ENCODE data around the gene CFAP20.
"Not testable (repeated sequence)": the region's sequence is repeated elsewhere in the genome, so short reads cannot be mapped to it uniquely, and the experiment has no call there.

CFAP20 gene

GRCh38 chr16:58095575-58095960 lies 33.6 kb downstream of the CFAP20 start:
- not testable (repeated sequence) for DNase-seq

DNA sequence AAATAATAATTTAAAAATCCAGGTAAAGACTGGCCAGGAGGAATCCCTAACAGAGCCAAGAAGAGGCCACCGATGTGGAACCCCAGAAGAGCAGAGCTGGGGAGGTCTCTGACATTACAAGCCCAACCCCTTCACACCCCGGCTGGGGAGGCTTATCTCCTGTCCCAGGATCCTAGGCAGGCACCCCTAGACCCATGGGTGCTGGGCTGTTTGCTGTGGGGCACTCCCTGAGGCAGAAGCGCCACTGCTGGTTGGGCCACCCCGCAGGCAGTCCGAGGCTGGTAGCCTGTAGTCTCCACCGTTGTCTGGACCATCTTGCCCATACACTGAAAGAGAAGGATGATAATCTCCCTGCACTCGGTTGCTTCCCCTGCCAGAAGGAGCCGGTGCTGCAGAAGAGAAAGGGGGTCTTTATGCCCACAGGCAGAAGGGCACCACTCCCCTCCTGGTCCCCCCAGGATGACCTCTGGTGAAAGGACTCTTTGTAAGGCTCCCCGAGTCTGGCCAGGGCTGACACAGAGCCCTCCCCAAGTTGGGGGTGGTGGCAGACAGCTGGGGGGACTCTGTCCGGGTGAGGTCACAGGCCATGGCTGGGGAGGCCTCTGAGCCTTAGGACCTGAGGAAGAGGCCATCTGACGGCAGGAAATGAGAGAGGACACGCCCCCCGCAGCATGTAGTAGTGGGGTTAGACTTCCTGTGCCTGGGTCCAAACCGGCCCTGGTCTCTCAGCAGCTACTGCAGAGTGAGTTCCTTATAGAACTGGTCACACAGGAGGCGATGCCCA lies 34.2 kb downstream of the CFAP20 start:
- no peak for DNase-seq

- DNase-seq: no peak
Observed at GRCh38 chr16:58094026-58094425, 35.2 kb downstream of the CFAP20 start.

DNA sequence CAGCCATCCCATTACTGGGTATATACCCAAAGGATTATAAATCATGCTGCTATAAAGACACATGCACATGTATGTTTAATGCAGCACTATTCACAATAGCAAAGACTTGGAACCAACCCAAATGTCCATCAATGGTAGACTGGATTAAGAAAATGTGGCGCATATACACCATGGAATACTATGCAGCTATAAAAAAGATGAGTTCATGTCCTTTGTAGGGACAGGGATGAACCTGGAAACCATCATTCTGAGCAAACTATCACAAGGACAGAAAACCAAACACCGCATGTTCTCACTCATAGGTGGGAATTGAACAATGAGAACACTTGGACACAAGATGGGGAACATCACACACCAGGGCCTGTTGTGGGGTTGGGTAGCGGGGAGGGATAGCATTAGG lies 38.8 kb downstream of the CFAP20 start:
- not testable (repeated sequence) for DNase-seq

GRCh38 chr16:58088091-58088490 lies 41.1 kb downstream of the CFAP20 start:
- no peak for DNase-seq

DNA sequence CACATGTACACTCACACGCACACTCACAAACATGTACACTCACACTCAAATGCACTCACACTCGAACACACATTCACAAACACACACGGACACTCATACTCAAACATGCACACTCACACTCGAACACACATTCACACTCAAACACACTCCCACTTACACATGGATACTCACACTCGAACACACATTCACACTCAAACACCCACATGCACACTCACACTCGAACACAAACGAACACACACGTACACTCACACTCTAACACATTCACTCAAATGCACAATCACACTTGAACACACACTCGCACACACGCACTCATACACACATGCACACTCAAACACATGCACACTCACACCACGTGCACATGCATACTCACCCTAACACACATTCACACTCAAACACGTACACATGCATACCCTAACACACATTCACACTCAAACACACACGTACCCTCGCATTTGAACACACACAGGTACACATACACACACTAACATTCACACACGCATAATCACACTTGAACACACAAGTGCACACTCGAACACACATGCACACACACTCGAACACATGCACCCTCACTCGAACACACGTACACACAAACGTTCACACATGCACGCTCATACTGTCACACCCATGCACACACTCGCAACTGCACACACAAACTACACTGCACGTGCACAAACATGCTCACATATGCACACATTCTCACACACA lies 41.8 kb downstream of the CFAP20 start:
- no peak for DNase-seq

- no peak for DNase-seq
Observed at GRCh38 chr16:58086381-58087208, 42.6 kb downstream of the CFAP20 start.

DNA sequence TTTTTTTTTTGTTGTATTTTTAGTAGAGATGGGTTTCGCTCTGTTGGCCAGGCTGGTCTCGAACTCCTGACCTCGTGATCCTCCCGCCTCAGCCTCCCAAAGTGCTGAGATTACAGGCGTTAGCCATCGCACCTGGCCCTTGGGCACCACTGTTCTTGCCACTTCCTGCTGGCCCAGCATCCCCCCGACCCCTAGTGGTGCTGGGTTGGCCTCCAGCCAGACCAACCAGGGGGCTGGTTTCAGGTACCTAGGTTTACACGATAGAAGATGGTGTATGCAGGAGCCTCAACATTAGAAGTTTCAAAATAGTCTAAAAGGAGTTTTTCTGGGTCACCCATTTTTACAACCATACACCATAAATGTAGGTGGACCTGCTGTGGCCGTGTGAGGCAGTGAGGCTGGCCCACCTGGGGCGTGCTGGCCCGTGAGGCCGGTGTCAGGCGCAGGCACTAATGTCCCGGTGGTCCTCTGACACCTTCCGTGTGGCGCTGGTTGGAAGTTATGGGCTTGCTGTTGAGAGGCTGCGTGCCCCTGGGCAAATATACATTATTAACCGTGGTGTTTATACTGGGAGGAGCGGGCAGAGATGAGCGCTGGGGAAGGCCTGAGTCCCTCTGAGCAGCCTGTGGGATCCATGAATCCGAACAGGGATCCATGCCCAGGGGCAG lies 43.5 kb downstream of the CFAP20 start:
- no peak for DNase-seq

GRCh38 chr16:58085171-58085570 lies 44.0 kb downstream of the CFAP20 start:
- DNase-seq: no peak

GRCh38 chr16:58084635-58085034 lies 44.5 kb downstream of the CFAP20 start:
- no peak for DNase-seq

- DNase-seq: no peak
Observed at GRCh38 chr16:58082381-58082780, 46.8 kb downstream of the CFAP20 start.

DNA sequence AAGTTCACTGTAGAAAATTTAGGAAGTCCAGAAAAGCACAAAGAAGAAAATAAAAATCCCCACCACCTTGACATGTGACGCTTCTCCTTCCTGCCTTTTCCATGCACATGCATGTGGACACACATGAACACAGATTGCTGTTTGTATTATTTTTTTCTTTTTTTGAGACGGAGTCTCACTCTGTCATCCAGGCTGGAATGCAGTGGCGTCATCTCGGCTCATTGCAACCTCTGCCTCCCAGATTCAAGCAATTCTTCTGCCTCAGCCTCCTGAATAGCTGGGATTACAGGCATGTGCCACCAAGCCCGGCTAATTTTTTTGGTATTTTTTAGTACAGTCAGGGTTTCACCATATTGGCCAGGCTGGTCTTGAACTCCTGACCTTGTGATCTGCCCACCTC lies 48.5 kb downstream of the CFAP20 start:
- DNase-seq: not testable (repeated sequence)

GRCh38 chr16:58077796-58078195 lies 51.4 kb downstream of the CFAP20 start:
- no peak for DNase-seq

DNA sequence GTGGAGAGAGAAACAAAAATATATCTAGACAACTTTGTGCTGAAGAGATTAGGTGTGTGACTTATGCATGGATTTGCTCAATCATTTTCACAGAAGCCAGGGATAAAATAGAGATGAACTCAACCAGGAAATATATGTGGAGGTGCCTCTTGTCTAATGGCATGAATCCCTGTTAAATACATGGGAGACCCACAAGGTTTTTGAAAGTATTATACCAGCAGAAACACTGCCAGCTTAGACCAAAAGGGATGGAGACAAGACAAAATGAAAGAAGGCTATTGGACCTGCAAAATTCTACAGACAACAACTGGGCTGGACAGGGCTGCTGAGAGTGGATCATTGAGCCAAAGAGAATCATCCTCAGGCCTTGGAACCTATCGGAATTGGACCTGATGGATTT lies 52.7 kb downstream of the CFAP20 start:
- DNase-seq: no peak

- DNase-seq: no peak
Observed at GRCh38 chr16:58074657-58075056, 54.5 kb downstream of the CFAP20 start.

- not testable (repeated sequence) for DNase-seq
Observed at GRCh38 chr16:58073086-58073485, 56.1 kb downstream of the CFAP20 start.

DNA sequence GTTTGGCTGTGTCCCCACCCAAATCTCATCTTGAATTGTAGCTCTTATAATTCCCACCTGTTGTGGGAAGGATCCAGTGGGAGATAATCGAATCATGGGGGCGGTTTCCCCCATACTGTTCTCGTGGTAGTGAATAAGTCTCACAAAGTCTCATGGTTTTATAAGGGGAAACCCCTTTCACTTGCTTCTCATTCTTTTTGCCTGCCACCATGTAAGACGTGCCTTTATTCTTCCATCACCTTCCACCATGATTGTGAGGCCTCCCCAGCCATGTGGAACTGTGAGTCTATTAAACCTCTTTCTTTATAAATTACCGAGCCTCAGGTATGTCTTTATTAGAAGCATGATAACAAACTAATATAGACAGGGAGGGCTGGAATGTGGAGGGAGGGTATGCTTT lies 57.0 kb downstream of the CFAP20 start:
- DNase-seq: not testable (repeated sequence)

GRCh38 chr16:58070585-58070984 lies 58.6 kb downstream of the CFAP20 start:
- DNase-seq: no peak

Data from NCI-H524 (cell line).